ENCODE results near the gene NRG4.

- TF ChIP-seq ZNF274 (IDR thresholded peaks at IDR 0.05; ENCODE audit: borderline replicate concordance, extremely low read depth, low read length) (no peak), RXRA (IDR thresholded peaks at IDR 0.05; ENCODE audit: insufficient read depth, low read depth, low read length) (no peak), EZH2 (IDR thresholded peaks at IDR 0.05; ENCODE audit: low read depth, low read length, severe bottlenecking) (no peak), ATF2 (IDR thresholded peaks at IDR 0.05; ENCODE audit: low read length) (no peak), USF2 (IDR thresholded peaks at IDR 0.05; ENCODE audit: low read length) (no peak), POLR2A (IDR thresholded peaks at IDR 0.05; ENCODE audit: control extremely low read depth in 1 of 2, low read depth in 2 of 2, low read length in 2 of 2) (no peak), EGR1 (IDR thresholded peaks at IDR 0.05; ENCODE audit: borderline replicate concordance, low read depth, low read length) (no peak), RFX5 (IDR thresholded peaks at IDR 0.05; ENCODE audit: borderline replicate concordance, low read depth, low read length) (no peak), MAX (IDR thresholded peaks at IDR 0.05) (no peak), NANOG (IDR thresholded peaks at IDR 0.05; ENCODE audit: insufficient read depth, low read depth, low read length, poor library complexity, severe bottlenecking) (no peak), CTCF (IDR thresholded peaks at IDR 0.05; ENCODE audit: control extremely low read depth in 1 of 3, insufficient read depth in 1 of 3, low read depth in 1 of 3, low read length in 3 of 3) (no peak), SIX5 (IDR thresholded peaks at IDR 0.05; ENCODE audit: low read depth, low read length) (no peak), TAF1 (IDR thresholded peaks at IDR 0.05; ENCODE audit: low read depth, low read length) (no peak)
These were observed 19.8 kb upstream of the NRG4 start for GRCh38 chr15:76032046-76032445.
